SK-N-MC (cell line): Measurements from ENCODE around the gene ORMDL2.

Source experiments
- EZH2 ChIP-seq: fragments of 200-600 bp; sonication (generic); IDR thresholded peaks from one replicate; pipeline ENCODE4 v1.6.1; 2017; ENCODE audit warnings: antibody characterized with exemption
- FOXP2 ChIP-seq: optimal IDR thresholded peaks from 2 replicates; pipeline ENCODE3; 2011; ENCODE audit warnings: mild to moderate bottlenecking, moderate library complexity; ENCODE audit not compliant: insufficient read depth; ENCODE audit errors: extremely low read length, control extremely low read depth
- POLR2AphosphoS5 ChIP-seq: IDR thresholded peaks from 2 replicates; pipeline ENCODE4 v1.6.1; 2012; ENCODE audit warnings: mild to moderate bottlenecking, low read depth, low read length, borderline replicate concordance

GRCh38 chr12:55850893-55851292 is 33.1 kb downstream of the ORMDL2 start:
- TF ChIP-seq EZH2 (no peak), POLR2AphosphoS5 (no peak), FOXP2 (no peak)
